HepG2 (cell line): ENCODE measurements around the gene SIGLEC14. TPM values are rescaled to one million over a fixed set of nuclear protein-coding genes. Genes with fewer than 3 reads are reported as not detected.

ENCODE experiments used
- BCL3 ChIP-seq: sonication (generic); formaldehyde crosslinking; IDR thresholded peaks from 2 replicates; pipeline ENCODE4 v1.5.1; 2020; ENCODE audit warnings: mild to moderate bottlenecking, missing genetic modification reagents, moderate library complexity
- BRD4 ChIP-seq: sonication (generic); formaldehyde crosslinking; IDR thresholded peaks from 2 replicates; pipeline ENCODE4 v1.4.0; 2020; ENCODE audit warnings: missing genetic modification reagents
- CAMTA2 ChIP-seq: sonication (generic); formaldehyde crosslinking; IDR thresholded peaks from 2 replicates; pipeline ENCODE4 v1.4.0; 2020; ENCODE audit warnings: mild to moderate bottlenecking, missing genetic modification reagents, borderline replicate concordance
- CHD2 ChIP-seq: IDR thresholded peaks from 2 replicates; pipeline ENCODE4 v1.6.1; 2011; ENCODE audit warnings: low read depth, low read length, improper control_type of control experiment
- GPN1 ChIP-seq: sonication (generic); formaldehyde crosslinking; IDR thresholded peaks from 2 replicates; pipeline ENCODE4 v1.5.1; 2020; ENCODE audit warnings: missing genetic modification reagents, borderline replicate concordance
- HMGXB4 ChIP-seq, 2 experiments: sonication (generic) in 1 of 2; formaldehyde crosslinking in 1 of 2; IDR thresholded peaks; 2 replicates each; pipeline versions ENCODE4 v1.4.0 to v1.6.1; 2018 to 2020; ENCODE audit warnings: missing genetic modification reagents in 2 of 2, borderline replicate concordance in 1 of 2, low read depth in 1 of 2, mild to moderate bottlenecking in 1 of 2, missing biosample characterization in 1 of 2
- KMT2A ChIP-seq: sonication (generic); formaldehyde crosslinking; IDR thresholded peaks from 2 replicates; pipeline ENCODE4 v1.4.0; 2020; ENCODE audit warnings: missing genetic modification reagents
- MTERF4 ChIP-seq: sonication (generic); formaldehyde crosslinking; IDR thresholded peaks from 2 replicates; pipeline ENCODE4 v1.8.0; 2023; ENCODE audit warnings: mild to moderate bottlenecking, missing genetic modification reagents
- MZF1 ChIP-seq: sonication (generic); formaldehyde crosslinking; IDR thresholded peaks from 2 replicates; pipeline ENCODE4 v1.8.1; 2023; ENCODE audit warnings: mild to moderate bottlenecking, missing genetic modification reagents, borderline replicate concordance
- NFE2L1 ChIP-seq: sonication (generic); formaldehyde crosslinking; IDR thresholded peaks from 2 replicates; pipeline ENCODE4 v1.4.0; 2020; ENCODE audit warnings: missing genetic modification reagents, mild to moderate bottlenecking, borderline replicate concordance
- TAF15 ChIP-seq: fragments of 200-400 bp; formaldehyde crosslinking; IDR thresholded peaks from one replicate; pipeline ENCODE4 v1.6.1; 2018; ENCODE audit warnings: mild to moderate bottlenecking, low read depth, low read length; ENCODE audit not compliant: poor library complexity, severe bottlenecking
- ZEB1 ChIP-seq: IDR thresholded peaks from 2 replicates; pipeline ENCODE4 v1.6.1; 2012; ENCODE audit warnings: mild to moderate bottlenecking, low read depth, inconsistent platforms; ENCODE audit not compliant: insufficient replicate concordance
- ZMAT3 ChIP-seq: sonication (generic); formaldehyde crosslinking; conservative IDR thresholded peaks from 2 replicates; pipeline ENCODE4 v1.7.0; 2021; ENCODE audit warnings: missing genetic modification reagents
- ZMYM4 ChIP-seq: sonication (generic); formaldehyde crosslinking; IDR thresholded peaks from 2 replicates; pipeline ENCODE4 v1.8.1; 2023; ENCODE audit warnings: mild to moderate bottlenecking, missing genetic modification reagents
- ZNF256 ChIP-seq: sonication (generic); formaldehyde crosslinking; conservative IDR thresholded peaks from 2 replicates; pipeline ENCODE4 v1.4.0; 2020; ENCODE audit warnings: missing genetic modification reagents
- ZNF652 ChIP-seq: IDR thresholded peaks from 2 replicates; pipeline ENCODE4 v1.6.1; 2016; ENCODE audit warnings: low read depth, borderline replicate concordance
- ZNF784 ChIP-seq: sonication (generic); formaldehyde crosslinking; IDR thresholded peaks from 2 replicates; pipeline ENCODE4 v1.5.1; 2020; ENCODE audit warnings: missing genetic modification reagents, mild to moderate bottlenecking, borderline replicate concordance
- polyA plus RNA-seq, 8 experiments: library from polyadenylated mRNA; depleted of rRNA in 3 of 8; stranded (reverse) in 7 of 8; unstranded in 1 of 8; fragments of >200 nt; fragmentation: Illumina TruSeq in 4 of 8; extraction: Trizol in 4 of 8; gene quantifications; 2 replicates each; pipeline versions ENCODE4 v1.2.1 to v1.2.3, GENCODE V29; 2011 to 2016; ENCODE audit warnings: low read depth in 4 of 8, missing spikeins in 1 of 8, mixed read lengths in 1 of 8; ENCODE audit not compliant: insufficient read depth in 1 of 8
- total RNA-seq, 5 experiments: library from RNA; depleted of rRNA; stranded (reverse); fragments of >200 nt; fragmentation: Illumina TruSeq; extraction: Trizol; gene quantifications; 2 replicates each; pipeline ENCODE4 v1.2.3, GENCODE V29; 2016; ENCODE audit warnings: low read depth in 1 of 5
- TF ChIP-seq, protein P1 (sequence below): sonication (generic); formaldehyde crosslinking; IDR thresholded peaks from 2 replicates; pipeline ENCODE4 v1.4.0; 2020; ENCODE audit warnings: missing genetic modification reagents, mild to moderate bottlenecking, borderline replicate concordance
- TF ChIP-seq, protein P2 (sequence below): sonication (generic); formaldehyde crosslinking; IDR thresholded peaks from 2 replicates; pipeline ENCODE4 v1.4.0; 2020; ENCODE audit warnings: mild to moderate bottlenecking, missing genetic modification reagents

The SIGLEC14 gene
- total and polyA plus RNA-seq, 2 of the 13 experiments (the other 11 are each of a cell fraction or from before 2014, with no cell fraction given): 0.05 to 0.09 TPM

DNA sequence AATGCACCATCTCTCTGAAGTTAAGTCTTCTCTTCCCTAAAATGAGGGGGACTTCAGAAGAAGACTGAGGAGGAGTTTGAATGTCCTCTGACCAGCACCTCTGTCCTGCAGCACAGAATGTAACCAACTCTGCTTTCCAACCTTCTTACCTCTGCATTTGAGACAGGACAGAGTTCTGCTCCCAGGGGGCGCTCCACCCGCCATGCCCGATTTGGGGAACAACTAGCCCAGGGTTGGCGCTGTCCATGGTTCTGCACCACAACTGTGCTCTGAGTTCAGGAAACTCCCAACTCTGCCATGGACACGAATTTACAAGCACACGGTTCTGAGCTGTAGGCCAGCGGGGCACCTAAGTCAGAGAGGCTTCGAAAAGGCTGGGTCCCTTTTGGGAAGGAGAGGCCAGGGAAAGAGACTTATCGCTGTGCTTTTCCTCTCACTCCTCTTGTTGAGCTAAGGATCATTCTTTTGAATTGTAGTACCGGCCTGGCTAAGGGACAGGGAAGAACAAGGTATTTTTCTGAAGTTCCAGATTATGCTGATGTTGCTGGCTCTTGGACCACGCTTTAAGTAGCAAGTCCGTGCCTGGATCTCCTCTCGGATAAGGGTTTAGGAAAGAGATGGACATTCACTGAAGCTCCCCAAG, 38.6 kb downstream of the SIGLEC14 start (continued):
- TF ChIP-seq, protein P1, sequence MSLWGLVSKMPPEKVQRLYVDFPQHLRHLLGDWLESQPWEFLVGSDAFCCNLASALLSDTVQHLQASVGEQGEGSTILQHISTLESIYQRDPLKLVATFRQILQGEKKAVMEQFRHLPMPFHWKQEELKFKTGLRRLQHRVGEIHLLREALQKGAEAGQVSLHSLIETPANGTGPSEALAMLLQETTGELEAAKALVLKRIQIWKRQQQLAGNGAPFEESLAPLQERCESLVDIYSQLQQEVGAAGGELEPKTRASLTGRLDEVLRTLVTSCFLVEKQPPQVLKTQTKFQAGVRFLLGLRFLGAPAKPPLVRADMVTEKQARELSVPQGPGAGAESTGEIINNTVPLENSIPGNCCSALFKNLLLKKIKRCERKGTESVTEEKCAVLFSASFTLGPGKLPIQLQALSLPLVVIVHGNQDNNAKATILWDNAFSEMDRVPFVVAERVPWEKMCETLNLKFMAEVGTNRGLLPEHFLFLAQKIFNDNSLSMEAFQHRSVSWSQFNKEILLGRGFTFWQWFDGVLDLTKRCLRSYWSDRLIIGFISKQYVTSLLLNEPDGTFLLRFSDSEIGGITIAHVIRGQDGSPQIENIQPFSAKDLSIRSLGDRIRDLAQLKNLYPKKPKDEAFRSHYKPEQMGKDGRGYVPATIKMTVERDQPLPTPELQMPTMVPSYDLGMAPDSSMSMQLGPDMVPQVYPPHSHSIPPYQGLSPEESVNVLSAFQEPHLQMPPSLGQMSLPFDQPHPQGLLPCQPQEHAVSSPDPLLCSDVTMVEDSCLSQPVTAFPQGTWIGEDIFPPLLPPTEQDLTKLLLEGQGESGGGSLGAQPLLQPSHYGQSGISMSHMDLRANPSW (CRISPR knock-in tag): no peak
- TF ChIP-seq BCL3: peak; percentile 74
- TF ChIP-seq GPN1 (CRISPR knock-in tag): peak; percentile 94
- TF ChIP-seq TAF15: no peak
- TF ChIP-seq ZNF784 (CRISPR knock-in tag): 0 out of 2 replicates have a peak, but pooled peaks have one; percentile 27
- TF ChIP-seq MZF1: no peak
- peak; percentile 28 to 86; a peak in 2 of 4 replicates for TF ChIP-seq HMGXB4 (CRISPR knock-in tag; IDR thresholded peaks at IDR 0.05; ENCODE audit: borderline replicate concordance in 1 of 2, low read depth in 1 of 2)
- TF ChIP-seq KMT2A (CRISPR knock-in tag): 0 out of 2 replicates have a peak, but pooled peaks have one; percentile 59
- peak; percentile 83; the same call in 1 of the 2 replicates for TF ChIP-seq MTERF4 (CRISPR knock-in tag)
- peak; percentile 98 for TF ChIP-seq ZNF256 (CRISPR knock-in tag)
- peak; percentile 67; the same call in 1 of the 2 replicates for TF ChIP-seq ZMAT3
- no peak for TF ChIP-seq CHD2
- TF ChIP-seq, protein P2, sequence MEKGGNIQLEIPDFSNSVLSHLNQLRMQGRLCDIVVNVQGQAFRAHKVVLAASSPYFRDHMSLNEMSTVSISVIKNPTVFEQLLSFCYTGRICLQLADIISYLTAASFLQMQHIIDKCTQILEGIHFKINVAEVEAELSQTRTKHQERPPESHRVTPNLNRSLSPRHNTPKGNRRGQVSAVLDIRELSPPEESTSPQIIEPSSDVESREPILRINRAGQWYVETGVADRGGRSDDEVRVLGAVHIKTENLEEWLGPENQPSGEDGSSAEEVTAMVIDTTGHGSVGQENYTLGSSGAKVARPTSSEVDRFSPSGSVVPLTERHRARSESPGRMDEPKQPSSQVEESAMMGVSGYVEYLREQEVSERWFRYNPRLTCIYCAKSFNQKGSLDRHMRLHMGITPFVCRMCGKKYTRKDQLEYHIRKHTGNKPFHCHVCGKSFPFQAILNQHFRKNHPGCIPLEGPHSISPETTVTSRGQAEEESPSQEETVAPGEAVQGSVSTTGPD (CRISPR knock-in tag): no peak
- peak; percentile 65; the same call in 1 of the 2 replicates for TF ChIP-seq CAMTA2 (CRISPR knock-in tag)
- no peak for TF ChIP-seq ZEB1
- TF ChIP-seq ZMYM4: peak; percentile 60
- TF ChIP-seq BRD4 (CRISPR knock-in tag): 0 out of 2 replicates have a peak, but pooled peaks have one; percentile 42
- no peak for TF ChIP-seq NFE2L1 (CRISPR knock-in tag)
- TF ChIP-seq ZNF652 (CRISPR knock-in tag): no peak
